ENCODE data around the gene AMOTL1. TPM values are rescaled to one million over a fixed set of nuclear protein-coding genes. Genes with fewer than 3 reads are reported as not detected.
"Not testable (repeated sequence)": the region's sequence is repeated elsewhere in the genome, so short reads cannot be mapped to it uniquely, and the experiment has no call there.

AMOTL1 gene
- polyA plus RNA-seq, 1 donor = 51.7 TPM

DNA sequence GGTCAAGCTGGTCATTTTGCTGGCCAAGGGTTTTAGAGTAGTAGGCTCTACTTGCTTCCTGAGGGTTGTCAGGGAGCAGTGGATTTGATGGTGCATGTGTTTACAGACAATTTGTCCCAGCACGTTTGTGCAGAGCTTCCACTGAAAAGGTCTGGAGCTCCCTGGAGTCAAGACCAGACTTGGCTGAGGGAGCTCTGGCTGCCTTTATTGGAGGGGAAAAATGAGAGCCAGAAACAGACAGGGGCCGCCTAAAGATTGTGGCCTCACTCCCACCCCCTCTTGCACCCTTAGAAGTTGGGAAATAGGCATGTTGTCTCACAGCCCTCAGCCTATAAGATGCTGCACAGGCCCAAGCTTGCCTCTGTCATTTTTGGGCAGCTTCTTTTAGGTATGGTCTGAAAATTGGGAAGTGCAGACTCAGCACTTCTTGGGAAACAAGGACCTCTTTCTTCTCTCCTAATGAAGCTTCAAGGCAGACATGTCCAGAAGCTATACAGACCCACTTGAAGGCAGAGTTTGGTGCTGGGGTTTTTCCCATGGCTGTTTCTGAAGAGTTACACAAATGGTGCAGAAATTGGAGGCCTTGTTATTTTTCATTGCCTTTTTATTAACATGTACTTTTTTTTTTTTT lies 55.1 kb downstream of the AMOTL1 start:
- DNase-seq (ENCODE audit: low read depth) = no peak

DNA sequence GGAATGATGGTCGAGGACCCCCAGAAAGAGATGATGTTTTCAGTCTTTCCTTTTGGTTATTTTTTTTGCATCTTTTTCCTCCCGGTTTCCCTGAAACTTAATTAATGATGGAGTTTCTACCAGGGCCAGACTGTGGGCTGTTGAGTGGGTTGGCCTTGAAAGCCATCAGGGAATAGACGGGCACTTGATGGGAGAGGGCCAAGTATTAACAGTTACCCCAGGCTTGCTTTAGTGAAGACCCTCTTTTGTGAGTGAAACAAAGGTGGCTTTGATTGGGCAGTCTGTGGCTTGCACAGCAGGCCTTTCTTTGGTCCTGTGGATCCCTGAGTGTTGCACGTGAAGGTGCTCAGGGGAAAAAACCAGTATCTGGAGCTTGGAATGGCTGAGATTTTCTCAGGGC lies 56.9 kb downstream of the AMOTL1 start:
- DNase-seq (ENCODE audit: low read depth) = no peak

GRCh38 chr11:94825481-94825880 lies 57.3 kb downstream of the AMOTL1 start:
- DNase-seq (ENCODE audit: low read depth) = no peak

DNA sequence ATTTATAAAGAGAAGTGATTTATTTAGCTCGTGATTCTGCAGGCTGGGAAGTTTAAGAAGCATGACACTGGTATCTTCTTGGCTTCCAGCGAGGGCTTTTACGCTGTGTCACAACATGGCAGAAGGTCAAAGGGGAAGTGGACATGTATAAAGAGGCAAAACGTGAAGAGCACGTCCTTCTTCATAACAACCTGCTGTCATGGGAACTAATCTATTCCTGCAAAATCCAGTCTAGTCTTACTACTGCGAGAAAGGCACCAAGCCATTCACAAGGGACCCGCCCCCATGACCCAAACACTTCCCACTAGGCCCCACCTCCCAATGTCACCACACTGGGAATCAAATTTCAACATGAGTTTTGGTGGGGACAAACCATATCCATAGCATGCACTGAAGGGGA lies 58.3 kb downstream of the AMOTL1 start:
- no peak for DNase-seq (ENCODE audit: low read depth)

GRCh38 chr11:94828088-94828487 lies 59.9 kb downstream of the AMOTL1 start:
- no peak for DNase-seq (ENCODE audit: low read depth)

DNA sequence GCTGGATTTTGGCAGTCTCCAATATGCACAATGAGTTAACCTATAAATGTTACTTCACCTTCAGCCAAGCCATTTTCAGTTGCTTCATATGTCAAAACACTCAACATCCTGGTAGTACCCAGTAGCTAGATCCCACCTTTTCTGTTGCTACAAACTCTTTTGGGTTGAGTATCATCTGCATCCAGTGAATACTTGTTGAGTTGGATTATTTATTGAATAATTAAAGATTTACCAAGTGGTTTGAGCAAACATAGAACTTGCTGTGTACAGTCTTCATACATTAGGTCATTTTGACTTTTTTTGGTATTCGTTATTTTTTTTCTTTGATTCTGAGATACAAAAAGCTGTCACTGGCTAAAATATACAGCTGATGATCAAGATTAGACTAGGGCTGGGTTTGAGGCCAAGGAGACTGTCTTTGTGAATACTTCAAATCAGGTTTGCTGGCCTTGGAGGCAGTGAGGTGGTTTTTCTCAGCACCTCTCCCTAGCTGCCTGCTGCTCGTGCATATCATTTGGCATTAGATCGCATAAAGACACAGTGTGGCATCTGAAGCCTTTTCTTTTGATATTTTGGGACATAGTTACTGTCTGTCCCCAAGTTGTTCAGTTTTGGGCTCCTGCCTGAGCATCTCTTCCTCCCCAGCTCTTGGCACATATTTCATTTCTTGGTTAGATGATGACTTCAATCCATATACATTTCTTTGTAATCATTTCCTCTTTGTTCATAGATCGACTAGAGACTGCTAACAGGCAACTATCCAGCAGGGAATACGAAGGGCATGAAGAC lies 62.8 kb downstream of the AMOTL1 start:
- DNase-seq (ENCODE audit: low read depth) = no peak

DNA sequence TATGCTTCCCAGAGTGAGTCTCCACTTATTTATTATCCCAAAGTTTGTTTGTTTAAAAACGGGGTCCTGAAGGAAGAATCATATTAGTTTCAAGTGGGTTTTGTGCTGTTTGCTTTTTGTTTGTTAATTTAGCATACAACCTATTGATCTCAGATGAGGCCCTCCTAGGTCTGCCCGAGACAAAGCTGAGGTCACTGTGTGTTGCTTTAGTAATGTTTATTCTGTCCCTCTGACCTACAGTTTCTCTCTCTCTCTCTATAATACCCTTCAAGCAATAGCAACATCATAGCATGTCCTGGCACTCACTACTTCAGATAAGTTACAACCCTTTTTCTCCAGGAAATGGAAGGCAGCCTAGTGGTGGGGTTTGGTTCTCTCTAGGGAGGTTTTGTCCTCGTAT lies 63.4 kb downstream of the AMOTL1 start:
- DNase-seq (ENCODE audit: low read depth) = no peak

- no peak for DNase-seq (ENCODE audit: low read depth)
Measured at GRCh38 chr11:94832604-94833235, 64.6 kb downstream of the AMOTL1 start.

- no peak for DNase-seq (ENCODE audit: low read depth)
Measured at GRCh38 chr11:94834911-94835593, 66.9 kb downstream of the AMOTL1 start.

GRCh38 chr11:94835594-94835927 lies 67.4 kb downstream of the AMOTL1 start:
- no peak for DNase-seq (ENCODE audit: low read depth)

DNA sequence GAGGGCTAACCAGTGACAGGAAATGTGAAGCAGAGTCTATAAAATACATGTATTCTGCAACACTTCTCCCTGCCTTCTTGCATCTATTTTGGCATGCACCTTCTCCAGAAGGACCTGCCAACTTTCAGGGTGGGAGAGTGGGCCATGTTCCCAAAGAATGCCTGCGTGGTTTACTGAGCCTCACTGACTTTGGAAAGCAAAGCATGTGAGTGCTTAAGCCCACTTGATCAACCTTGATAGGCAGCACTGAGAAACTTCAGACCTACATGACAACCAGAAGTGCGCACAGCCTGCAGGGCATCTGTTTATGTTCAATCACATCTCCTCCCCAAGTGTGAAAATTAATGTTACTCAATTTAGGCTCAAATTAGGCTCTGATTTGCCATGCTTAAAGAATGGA lies 69.2 kb downstream of the AMOTL1 start:
- DNase-seq (ENCODE audit: low read depth) = no peak

- DNase-seq (ENCODE audit: low read depth) = no peak
Measured at GRCh38 chr11:94838027-94838731, 70.0 kb downstream of the AMOTL1 start.

GRCh38 chr11:94840209-94840608 lies 72.1 kb downstream of the AMOTL1 start:
- no peak for DNase-seq (ENCODE audit: low read depth)

- no peak for DNase-seq (ENCODE audit: low read depth)
Measured at GRCh38 chr11:94844031-94844430, 75.9 kb downstream of the AMOTL1 start.

DNA sequence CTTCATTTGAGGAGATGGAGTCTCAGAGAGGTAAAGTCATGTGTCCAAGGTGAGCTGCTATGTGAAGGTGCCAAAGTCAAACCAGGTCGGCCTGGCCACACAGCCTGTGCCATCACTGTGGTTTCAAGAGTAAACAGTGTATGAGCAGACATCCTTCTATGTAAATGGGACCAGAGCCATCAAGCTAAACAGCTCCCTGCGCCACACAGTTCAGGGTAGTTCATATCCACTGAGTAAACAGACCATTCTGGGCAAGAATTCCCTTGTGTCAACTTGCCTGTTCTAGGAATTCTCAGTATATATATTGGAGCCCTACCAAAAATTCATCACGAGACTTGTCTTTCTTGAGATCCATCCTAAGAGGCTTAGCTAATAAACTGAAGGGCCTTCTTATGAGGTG lies 77.5 kb downstream of the AMOTL1 start:
- no peak for DNase-seq (ENCODE audit: low read depth)

- DNase-seq (ENCODE audit: low read depth) = peak; percentile 19
Measured at GRCh38 chr11:94849839-94850238, 81.7 kb downstream of the AMOTL1 start.

- DNase-seq (ENCODE audit: low read depth) = no peak
Measured at GRCh38 chr11:94851864-94852636, 83.9 kb downstream of the AMOTL1 start.

DNA sequence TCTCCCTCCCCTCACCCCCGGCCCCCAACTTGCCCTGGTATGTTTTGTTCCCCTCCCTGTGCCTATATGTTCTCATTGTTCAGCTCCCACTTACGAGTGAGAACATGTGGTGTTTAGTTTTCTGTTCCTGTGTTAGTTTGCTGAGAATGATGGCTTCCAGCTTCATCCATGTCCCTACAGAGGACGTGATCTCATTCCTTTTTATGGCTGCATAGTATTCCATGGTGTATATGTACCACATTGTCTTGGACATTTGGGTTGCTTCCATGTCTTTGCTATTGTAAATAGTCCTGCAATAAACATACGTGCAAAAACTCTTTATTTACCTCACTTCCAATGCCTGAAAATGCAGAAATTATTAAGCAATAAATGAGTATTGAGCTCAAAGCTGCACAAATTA lies 85.1 kb downstream of the AMOTL1 start:
- DNase-seq (ENCODE audit: low read depth) = not testable (repeated sequence)

GRCh38 chr11:94853836-94854235 lies 85.7 kb downstream of the AMOTL1 start:
- DNase-seq (ENCODE audit: low read depth) = no peak

GRCh38 chr11:94854770-94855633 lies 86.8 kb downstream of the AMOTL1 start:
- DNase-seq (ENCODE audit: low read depth) = no peak

Data from forelimb muscle (tissue), 1 donor.